H9 (cell line): ENCODE measurements around the gene DCBLD1. TPM values are rescaled to one million over a fixed set of nuclear protein-coding genes. Genes with fewer than 3 reads are reported as not detected.

Experiments used
- DNase-seq: peaks from one replicate; pipeline ENCODE4 v3.0.0-alpha.2; 2017
- H2AFZ ChIP-seq: one replicate; pipeline ENCODE4 v1.6.1; 2013; ENCODE audit warnings: mild to moderate bottlenecking, low read length, control low read depth, moderate library complexity
- H2AK5ac ChIP-seq: 2 replicates; pipeline ENCODE4 v1.6.1; 2013; ENCODE audit warnings: low read length, control low read depth, mixed read lengths; ENCODE audit not compliant: insufficient read length
- H2BK120ac ChIP-seq: one replicate; pipeline ENCODE4 v1.6.1; 2013; ENCODE audit warnings: low read depth, mild to moderate bottlenecking, low read length, control low read depth, inconsistent platforms; ENCODE audit not compliant: poor library complexity, severe bottlenecking
- H2BK12ac ChIP-seq: 2 replicates; pipeline ENCODE4 v1.6.1; 2013; ENCODE audit warnings: low read length, control low read depth, mixed read lengths, low read depth; ENCODE audit not compliant: insufficient read length
- H2BK15ac ChIP-seq: 2 replicates; pipeline ENCODE4 v1.6.1; 2013; ENCODE audit warnings: low read depth, low read length, control low read depth
- H2BK20ac ChIP-seq: one replicate; pipeline ENCODE4 v1.6.1; 2013; ENCODE audit warnings: low read depth, mild to moderate bottlenecking, low read length, control low read depth, inconsistent platforms; ENCODE audit not compliant: poor library complexity, severe bottlenecking
- H2BK5ac ChIP-seq: 2 replicates; pipeline ENCODE4 v1.6.1; 2013; ENCODE audit warnings: low read length, control low read depth, mixed read lengths; ENCODE audit not compliant: insufficient read length
- H3K14ac ChIP-seq: 2 replicates; pipeline ENCODE4 v1.6.1; 2013; ENCODE audit warnings: low read length, control low read depth; ENCODE audit not compliant: insufficient read depth
- H3K18ac ChIP-seq: 2 replicates; pipeline ENCODE4 v1.6.1; 2013; ENCODE audit warnings: low read depth, mild to moderate bottlenecking, mixed read lengths, low read length, control low read depth; ENCODE audit not compliant: insufficient read length
- H3K23ac ChIP-seq: 2 replicates; pipeline ENCODE4 v1.6.1; 2013; ENCODE audit warnings: low read length, control low read depth, mixed read lengths, low read depth; ENCODE audit not compliant: insufficient read length
- H3K23me2 ChIP-seq: 2 replicates; pipeline ENCODE4 v1.6.1; 2013; ENCODE audit warnings: low read depth, mild to moderate bottlenecking, mixed read lengths, low read length, control low read depth; ENCODE audit not compliant: insufficient read length, poor library complexity, severe bottlenecking
- H3K27ac ChIP-seq: 2 replicates; pipeline ENCODE4 v1.5.1; 2013; ENCODE audit warnings: low read length, control low read depth, mixed read lengths, low read depth; ENCODE audit not compliant: insufficient read length
- H3K27me3 ChIP-seq: 2 replicates; pipeline ENCODE4 v1.6.1; 2013; ENCODE audit warnings: low read length, control low read depth, inconsistent platforms; ENCODE audit not compliant: insufficient read depth
- H3K4ac ChIP-seq: 2 replicates; pipeline ENCODE4 v1.6.1; 2013; ENCODE audit warnings: low read depth, mild to moderate bottlenecking, control low read depth, inconsistent platforms, low read length, moderate library complexity
- H3K4me1 ChIP-seq: 2 replicates; pipeline ENCODE4 v1.6.1; 2013; ENCODE audit warnings: low read length, control low read depth, inconsistent platforms; ENCODE audit not compliant: insufficient read depth
- H3K4me2 ChIP-seq: 2 replicates; pipeline ENCODE4 v1.6.1; 2013; ENCODE audit warnings: low read length, control low read depth, mixed read lengths; ENCODE audit not compliant: insufficient read length, insufficient read depth
- H3K56ac ChIP-seq: 2 replicates; pipeline ENCODE4 v1.6.1; 2013; ENCODE audit warnings: low read depth, mild to moderate bottlenecking, mixed read lengths, low read length, control low read depth; ENCODE audit not compliant: insufficient read length
- H3K79me1 ChIP-seq: 2 replicates; pipeline ENCODE4 v1.6.1; 2013; ENCODE audit warnings: low read depth, mild to moderate bottlenecking, moderate library complexity, low read length, control low read depth, inconsistent platforms; ENCODE audit not compliant: insufficient read depth, poor library complexity, severe bottlenecking
- H3K79me2 ChIP-seq: 2 replicates; pipeline ENCODE4 v1.6.1; 2013; ENCODE audit warnings: low read length, control low read depth, inconsistent platforms; ENCODE audit not compliant: insufficient read depth
- H3K9ac ChIP-seq: 2 replicates; pipeline ENCODE4 v1.6.1; 2013; ENCODE audit warnings: low read length, control low read depth, mixed read lengths; ENCODE audit not compliant: insufficient read length; ENCODE audit errors: extremely low read depth
- H3K9me3 ChIP-seq: one replicate; pipeline ENCODE4 v1.6.1; 2013; ENCODE audit warnings: low read depth, low read length, inconsistent platforms; ENCODE audit not compliant: control insufficient read depth
- H3T11ph ChIP-seq: one replicate; pipeline ENCODE4 v1.6.1; 2013; ENCODE audit warnings: mild to moderate bottlenecking, low read length, control low read depth, inconsistent platforms
- H4K20me1 ChIP-seq: one replicate; pipeline ENCODE4 v1.6.1; 2013; ENCODE audit not compliant: control insufficient read depth, insufficient read length, insufficient read depth
- H4K5ac ChIP-seq: 2 replicates; pipeline ENCODE4 v1.6.1; 2013; ENCODE audit warnings: low read depth, mild to moderate bottlenecking, mixed read lengths, low read length, control low read depth; ENCODE audit not compliant: insufficient read length
- H4K8ac ChIP-seq: replicated peaks from 2 replicates; pipeline ENCODE4 v1.6.1; 2013; ENCODE audit warnings: low read length, control low read depth, mixed read lengths, low read depth; ENCODE audit not compliant: insufficient read length
- H4K91ac ChIP-seq: 2 replicates; pipeline ENCODE4 v1.6.1; 2013; ENCODE audit warnings: low read depth, mild to moderate bottlenecking, moderate library complexity, mixed read lengths, low read length, control low read depth; ENCODE audit not compliant: insufficient read length
- H3K27ac Mint-ChIP-seq, 3 experiments: 2 replicates in 2 of 3; 3 replicates in 1 of 3; pipeline ENCODE4 v1.8.0; 2020 to 2021; ENCODE audit warnings: mixed read lengths in 3 of 3, mild to moderate bottlenecking in 1 of 3, moderate library complexity in 1 of 3
- H3K27me3 Mint-ChIP-seq: 2 replicates; pipeline ENCODE4 v1.8.0; 2021; ENCODE audit warnings: low read depth, mild to moderate bottlenecking, moderate library complexity, mixed read lengths
- H3K36me3 Mint-ChIP-seq, 3 experiments: 2 replicates in 2 of 3; 3 replicates in 1 of 3; pipeline ENCODE4 v1.8.0; 2020 to 2021; ENCODE audit warnings: low read depth in 3 of 3, mixed read lengths in 3 of 3; ENCODE audit not compliant: insufficient read depth in 1 of 3
- H3K4me1 Mint-ChIP-seq, 2 experiments: 2 replicates each; pipeline ENCODE4 v1.8.0; 2020; ENCODE audit warnings: mixed read lengths in 2 of 2
- H3K4me3 Mint-ChIP-seq, 2 experiments: 2 replicates in 1 of 2; 3 replicates in 1 of 2; pipeline ENCODE4 v1.8.0; 2020 to 2021; ENCODE audit warnings: mild to moderate bottlenecking in 2 of 2, mixed read lengths in 2 of 2, moderate library complexity in 1 of 2
- H3K9me3 Mint-ChIP-seq, 2 experiments: 2 replicates in 1 of 2; 3 replicates in 1 of 2; pipeline ENCODE4 v1.8.0; 2020; ENCODE audit warnings: mild to moderate bottlenecking in 2 of 2, mixed read lengths in 2 of 2, moderate library complexity in 1 of 2
- WGBS: extraction: QIAGEN DNeasy Blood & Tissue Kit; methylation state at CpG from one replicate; pipeline ENCODE4 v1.1.7; 2013; ENCODE audit warnings: missing lambda C conversion rate, low lambda C conversion rate, mixed read lengths; ENCODE audit not compliant: insufficient read length; ENCODE audit errors: extremely low coverage; 5-methylcytosine and 5-hydroxymethylcytosine counted together
- total RNA-seq: library from RNA; stranded (reverse); gene quantifications from 2 replicates; pipeline ENCODE4 v1.2.1, GENCODE V29; 2021
- TF ChIP-seq, protein P1 (sequence below): fragments of 200-600 bp; sonication (generic); conservative IDR thresholded peaks from 3 replicates; pipeline ENCODE4 v1.8.0; 2021; ENCODE audit warnings: antibody characterized with exemption, mild to moderate bottlenecking

The DCBLD1 gene
- total RNA-seq, 1 experiment from 2014 or later: 10.1 TPM

DNA sequence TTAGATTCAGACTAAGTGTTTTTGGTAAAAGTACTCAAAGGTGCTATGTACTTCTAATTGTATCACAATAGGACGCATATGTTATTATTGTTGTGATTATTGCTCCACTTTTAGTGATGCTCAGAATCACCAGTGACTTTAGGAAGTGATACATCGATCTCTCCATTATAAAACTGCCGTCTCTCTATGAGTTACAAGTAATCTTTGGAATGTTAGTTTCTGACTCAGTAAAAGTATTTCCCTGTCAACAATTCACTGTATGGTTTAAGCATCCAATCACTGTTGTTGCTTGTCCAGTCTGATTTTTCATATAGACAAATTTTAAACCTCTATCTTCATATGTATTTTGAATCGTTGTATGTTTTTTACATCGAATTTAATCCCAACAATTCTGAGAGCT is 9.4 kb downstream of the DCBLD1 start:
- H3K4me2 ChIP-seq: no peak overlapping the region
- Mint-ChIP-seq H3K9me3 (peaks cover 6 to 7% of the 10 kb centered on the region in 2 experiments; a peak in 4 of 5 replicates), H3K27ac (no peak overlapping the region), H3K4me3 (no peak overlapping the region), H3K27me3 (no peaks in the 10 kb centered on the region), H3K36me3 (peaks cover 9 to 10% (median 9%) of the 10 kb centered on the region in 3 experiments; a peak in 6 of 7 replicates), H3K4me1 (peaks cover 0 to 6% of the 10 kb centered on the region in 2 experiments; a peak in 1 of 4 replicates)
- no peak overlapping the region for H3K27ac ChIP-seq
- no peak overlapping the region for H3K14ac ChIP-seq
- H3K79me2 ChIP-seq: no peaks in the 10 kb centered on the region; the same call in 1 of the 2 replicates
- H3K79me1 ChIP-seq: no peaks in the 10 kb centered on the region
- no CpG with 5 or more reads among the region's 5 CpGs for WGBS
- H2AK5ac ChIP-seq: no peak overlapping the region
- no peak overlapping the region for H2BK15ac ChIP-seq
- H3K4ac ChIP-seq: no peak overlapping the region
- no peaks in the 10 kb centered on the region for H3K4me1 ChIP-seq
- no peak overlapping the region for H4K5ac ChIP-seq
- DNase-seq: no peak
- H4K91ac ChIP-seq: no peak overlapping the region
- no peaks in the 10 kb centered on the region for H3K9me3 ChIP-seq
- no peak overlapping the region for H2BK5ac ChIP-seq
- TF ChIP-seq, protein P1, sequence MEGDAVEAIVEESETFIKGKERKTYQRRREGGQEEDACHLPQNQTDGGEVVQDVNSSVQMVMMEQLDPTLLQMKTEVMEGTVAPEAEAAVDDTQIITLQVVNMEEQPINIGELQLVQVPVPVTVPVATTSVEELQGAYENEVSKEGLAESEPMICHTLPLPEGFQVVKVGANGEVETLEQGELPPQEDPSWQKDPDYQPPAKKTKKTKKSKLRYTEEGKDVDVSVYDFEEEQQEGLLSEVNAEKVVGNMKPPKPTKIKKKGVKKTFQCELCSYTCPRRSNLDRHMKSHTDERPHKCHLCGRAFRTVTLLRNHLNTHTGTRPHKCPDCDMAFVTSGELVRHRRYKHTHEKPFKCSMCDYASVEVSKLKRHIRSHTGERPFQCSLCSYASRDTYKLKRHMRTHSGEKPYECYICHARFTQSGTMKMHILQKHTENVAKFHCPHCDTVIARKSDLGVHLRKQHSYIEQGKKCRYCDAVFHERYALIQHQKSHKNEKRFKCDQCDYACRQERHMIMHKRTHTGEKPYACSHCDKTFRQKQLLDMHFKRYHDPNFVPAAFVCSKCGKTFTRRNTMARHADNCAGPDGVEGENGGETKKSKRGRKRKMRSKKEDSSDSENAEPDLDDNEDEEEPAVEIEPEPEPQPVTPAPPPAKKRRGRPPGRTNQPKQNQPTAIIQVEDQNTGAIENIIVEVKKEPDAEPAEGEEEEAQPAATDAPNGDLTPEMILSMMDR: no peak
- H2BK12ac ChIP-seq: no peak overlapping the region
- no peaks in the 10 kb centered on the region for H3K27me3 ChIP-seq
- H2AFZ ChIP-seq: no peak overlapping the region
- H3K56ac ChIP-seq: no peak overlapping the region
- H2BK120ac ChIP-seq: no peak overlapping the region
- no peak overlapping the region for H3K18ac ChIP-seq
- H3K23me2 ChIP-seq: no peaks in the 10 kb centered on the region
- no peak overlapping the region for H3K23ac ChIP-seq
- H3T11ph ChIP-seq: no peak overlapping the region
- no peak overlapping the region for H2BK20ac ChIP-seq
- H4K8ac ChIP-seq: no peak overlapping the region
- no peak overlapping the region for H3K9ac ChIP-seq
- H4K20me1 ChIP-seq: no peaks in the 10 kb centered on the region
